ENCODE results near the gene EFCAB13.

The EFCAB13 gene, protein sequence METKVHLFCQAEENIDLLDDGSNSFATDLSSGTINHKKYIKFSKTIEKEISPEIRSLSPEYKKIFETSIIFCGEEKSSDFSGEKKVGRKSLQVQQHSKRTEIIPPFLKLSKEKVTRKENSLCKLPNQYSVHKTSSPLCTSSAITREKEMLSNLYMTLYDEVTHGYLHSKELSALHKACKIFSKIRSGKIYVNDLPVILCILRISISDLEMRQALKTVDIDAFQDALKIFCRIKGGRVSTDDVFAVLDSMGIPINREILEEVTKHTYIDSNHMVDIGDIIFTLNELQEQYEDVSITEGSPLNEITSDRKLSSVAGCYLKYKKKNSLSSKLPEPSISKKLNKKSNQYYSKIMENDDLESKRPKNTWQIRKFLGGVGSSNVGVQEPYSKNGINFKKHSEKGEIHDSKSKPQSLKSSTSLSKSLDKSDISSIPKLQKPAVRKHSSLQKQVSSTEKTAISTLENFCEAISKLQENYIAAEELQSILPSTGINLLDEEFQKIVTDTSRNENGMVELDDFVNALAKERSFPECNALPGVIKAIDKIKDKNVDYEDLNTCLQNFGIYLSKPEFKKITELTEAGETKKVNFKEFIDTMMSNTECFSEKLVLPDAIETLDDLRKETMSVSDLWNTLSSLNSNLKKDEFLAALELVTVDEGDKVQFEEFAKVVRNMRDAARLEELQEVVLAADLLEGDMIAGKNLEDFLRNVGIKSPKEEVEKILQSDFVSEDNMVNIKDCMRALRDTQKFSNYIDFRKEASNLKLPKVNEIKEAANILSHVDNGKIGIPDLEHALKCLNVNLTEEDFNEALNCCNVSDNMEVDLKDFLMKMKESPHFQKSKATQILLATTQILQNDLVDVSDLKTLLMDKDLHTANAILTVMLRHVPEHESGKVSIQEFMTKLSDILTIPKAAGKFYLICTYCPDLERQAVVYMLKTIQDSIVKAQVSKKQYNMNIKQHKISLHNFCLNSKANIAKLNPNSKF

DNA sequence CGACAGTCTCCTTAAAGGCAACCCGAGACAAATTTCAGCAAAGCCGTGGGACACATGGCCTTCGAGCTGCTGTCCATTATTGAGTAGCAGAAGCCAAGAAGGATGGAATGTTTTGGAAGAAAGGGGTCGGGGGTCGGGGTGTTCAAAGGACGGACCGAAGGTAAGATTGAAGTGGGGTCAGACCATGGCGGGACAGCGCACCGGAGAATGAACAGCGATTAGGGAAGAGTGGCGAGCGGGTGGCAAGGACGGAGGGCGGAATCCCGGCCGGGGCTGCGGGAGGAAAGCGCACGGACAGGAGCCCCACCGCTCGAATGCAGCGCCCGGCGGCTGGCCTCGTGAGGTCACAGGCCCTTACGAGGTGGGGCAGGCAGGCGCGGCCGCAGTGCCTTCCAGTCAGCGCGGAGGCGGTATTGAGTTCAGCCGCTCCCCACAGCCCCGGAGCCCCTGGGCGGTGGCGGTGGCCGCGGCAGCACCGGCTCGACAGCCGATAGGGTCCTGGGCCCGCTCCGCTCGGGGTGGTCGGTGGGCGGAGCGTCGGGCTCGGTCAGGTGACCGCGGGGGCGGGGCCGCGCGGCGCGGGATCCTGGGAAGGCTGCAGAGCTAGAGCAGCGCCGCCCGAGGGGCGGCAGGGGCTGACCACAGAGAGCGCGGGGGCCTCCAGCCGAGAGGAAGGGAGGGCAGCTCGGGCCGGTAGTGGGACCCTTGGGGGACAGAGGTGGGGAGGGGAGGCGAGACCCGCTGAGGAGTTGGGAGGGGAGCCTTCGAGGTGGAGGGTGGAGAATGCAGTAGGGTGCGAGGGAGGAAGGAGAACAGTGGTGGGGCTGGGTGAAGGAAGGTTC is at the start of gene EFCAB13:
EFCAB13 (plus strand) TSS at position 574 of the 842 bp plus-strand sequence. CDS start 4,399 bp downstream, outside the sequence.
- peak; percentile 48 for DNase-seq (ENCODE audit: low read depth)
- peak within 1 kb of the TSS; percentile 61 for H3K4me3 ChIP-seq (ENCODE audit: low read length)
- TF ChIP-seq CTCF (conservative IDR thresholded peaks at IDR 0.05; ENCODE audit: low read depth, low read length): no peak

GRCh38 chr17:47274319-47275069 is 49.3 kb upstream of the EFCAB13 start:
- no peak for DNase-seq (ENCODE audit: low read depth)
- no peak overlapping the region for H3K4me3 ChIP-seq (ENCODE audit: low read length)
- no peak for TF ChIP-seq CTCF (conservative IDR thresholded peaks at IDR 0.05; ENCODE audit: low read depth, low read length)

GRCh38 chr17:47275245-47275984 is 48.3 kb upstream of the EFCAB13 start:
- TF ChIP-seq CTCF (conservative IDR thresholded peaks at IDR 0.05; ENCODE audit: low read depth, low read length): no peak
- no peak for DNase-seq (ENCODE audit: low read depth)
- no peak overlapping the region for H3K4me3 ChIP-seq (ENCODE audit: low read length)

DNA sequence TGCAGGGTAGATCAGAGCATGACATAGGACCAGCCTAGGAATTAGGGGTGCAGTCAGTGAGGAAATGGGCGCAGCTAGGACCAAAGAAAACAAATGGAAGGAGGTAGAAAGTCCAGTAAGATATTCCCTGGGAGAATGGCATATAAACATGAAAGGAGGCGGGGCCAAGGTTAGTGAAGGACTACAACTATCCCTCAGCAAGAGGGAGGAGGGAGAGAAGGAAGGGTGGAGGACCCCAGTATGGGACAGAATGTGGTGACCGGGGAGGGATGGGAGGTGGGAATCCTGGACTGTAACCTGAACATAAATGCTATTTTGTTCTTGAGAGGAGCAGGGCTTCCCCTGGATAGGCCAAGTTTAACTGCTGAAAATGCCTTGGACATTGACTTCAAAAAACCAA is 47.3 kb upstream of the EFCAB13 start:
- no peak overlapping the region for H3K4me3 ChIP-seq (ENCODE audit: low read length)
- no peak for TF ChIP-seq CTCF (conservative IDR thresholded peaks at IDR 0.05; ENCODE audit: low read depth, low read length)
- DNase-seq (ENCODE audit: low read depth): no peak

DNA sequence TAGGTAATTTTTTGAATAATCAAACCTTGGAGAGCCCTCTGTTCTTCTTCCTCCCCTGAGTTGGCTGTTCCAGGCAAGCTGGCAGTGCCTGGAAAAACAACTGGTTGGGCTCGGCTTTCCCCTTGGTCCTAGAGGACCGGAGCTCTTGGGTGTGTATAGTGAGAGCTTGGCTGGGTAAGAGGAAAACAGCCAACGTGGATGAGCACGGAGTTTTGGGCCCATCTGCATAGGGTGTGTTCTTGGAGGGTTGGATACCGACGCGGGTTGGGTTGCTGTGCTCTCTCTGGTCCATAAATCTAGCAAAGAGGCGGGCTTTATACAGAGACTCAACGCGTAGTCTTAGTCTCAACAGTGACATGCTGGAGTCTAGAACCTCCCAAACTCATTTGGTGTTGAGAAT is 46.9 kb upstream of the EFCAB13 start:
- TF ChIP-seq CTCF (conservative IDR thresholded peaks at IDR 0.05; ENCODE audit: low read depth, low read length): no peak
- no peak for DNase-seq (ENCODE audit: low read depth)
- no peak overlapping the region for H3K4me3 ChIP-seq (ENCODE audit: low read length)
